ENCODE measurements around the gene ADISSP. TPM values are rescaled to one million over a fixed set of nuclear protein-coding genes. Genes with fewer than 3 reads are reported as not detected.

ADISSP gene
- total and polyA plus RNA-seq, 2 experiments from 2014 or later, result 86.6 to 126 TPM

DNA sequence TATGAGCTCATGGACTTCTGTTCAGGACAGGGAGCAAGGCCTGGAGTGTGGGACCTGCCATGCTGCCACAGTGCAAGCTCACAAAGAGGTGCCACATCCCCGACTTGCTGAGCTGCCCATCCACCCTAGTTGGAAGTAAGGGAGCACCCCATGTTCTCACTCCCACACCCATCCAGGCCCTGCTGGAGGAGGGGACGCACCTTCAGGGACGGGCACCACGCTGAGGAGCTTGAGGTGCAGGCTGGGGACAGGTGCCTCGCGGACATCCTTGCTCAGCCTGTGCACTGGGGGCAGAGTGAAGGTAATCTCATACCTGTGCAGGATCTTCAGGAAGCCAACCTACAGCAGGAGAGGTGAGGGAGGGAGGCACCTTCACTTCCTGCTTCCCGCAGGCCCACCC is 12.3 kb downstream of the ADISSP start (continued):
- no peak for TF ChIP-seq EZH2 (IDR thresholded peaks at IDR 0.05; ENCODE audit: low read depth, unreplicated experiment)
- no peak for TF ChIP-seq NANOG (IDR thresholded peaks at IDR 0.05; ENCODE audit: borderline replicate concordance)
- TF ChIP-seq POLR2AphosphoS5 (IDR thresholded peaks at IDR 0.05; ENCODE audit: low read depth), result no peak
- TF ChIP-seq JUNB (IDR thresholded peaks at IDR 0.05; ENCODE audit: unreplicated experiment), result no peak
- TF ChIP-seq, protein P1, sequence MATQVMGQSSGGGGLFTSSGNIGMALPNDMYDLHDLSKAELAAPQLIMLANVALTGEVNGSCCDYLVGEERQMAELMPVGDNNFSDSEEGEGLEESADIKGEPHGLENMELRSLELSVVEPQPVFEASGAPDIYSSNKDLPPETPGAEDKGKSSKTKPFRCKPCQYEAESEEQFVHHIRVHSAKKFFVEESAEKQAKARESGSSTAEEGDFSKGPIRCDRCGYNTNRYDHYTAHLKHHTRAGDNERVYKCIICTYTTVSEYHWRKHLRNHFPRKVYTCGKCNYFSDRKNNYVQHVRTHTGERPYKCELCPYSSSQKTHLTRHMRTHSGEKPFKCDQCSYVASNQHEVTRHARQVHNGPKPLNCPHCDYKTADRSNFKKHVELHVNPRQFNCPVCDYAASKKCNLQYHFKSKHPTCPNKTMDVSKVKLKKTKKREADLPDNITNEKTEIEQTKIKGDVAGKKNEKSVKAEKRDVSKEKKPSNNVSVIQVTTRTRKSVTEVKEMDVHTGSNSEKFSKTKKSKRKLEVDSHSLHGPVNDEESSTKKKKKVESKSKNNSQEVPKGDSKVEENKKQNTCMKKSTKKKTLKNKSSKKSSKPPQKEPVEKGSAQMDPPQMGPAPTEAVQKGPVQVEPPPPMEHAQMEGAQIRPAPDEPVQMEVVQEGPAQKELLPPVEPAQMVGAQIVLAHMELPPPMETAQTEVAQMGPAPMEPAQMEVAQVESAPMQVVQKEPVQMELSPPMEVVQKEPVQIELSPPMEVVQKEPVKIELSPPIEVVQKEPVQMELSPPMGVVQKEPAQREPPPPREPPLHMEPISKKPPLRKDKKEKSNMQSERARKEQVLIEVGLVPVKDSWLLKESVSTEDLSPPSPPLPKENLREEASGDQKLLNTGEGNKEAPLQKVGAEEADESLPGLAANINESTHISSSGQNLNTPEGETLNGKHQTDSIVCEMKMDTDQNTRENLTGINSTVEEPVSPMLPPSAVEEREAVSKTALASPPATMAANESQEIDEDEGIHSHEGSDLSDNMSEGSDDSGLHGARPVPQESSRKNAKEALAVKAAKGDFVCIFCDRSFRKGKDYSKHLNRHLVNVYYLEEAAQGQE (IDR thresholded peaks at IDR 0.05; ENCODE audit: unreplicated experiment), result no peak
- no peak for TF ChIP-seq ZNF114 (CRISPR knock-in tag; IDR thresholded peaks at IDR 0.05)
- TF ChIP-seq, protein P2, sequence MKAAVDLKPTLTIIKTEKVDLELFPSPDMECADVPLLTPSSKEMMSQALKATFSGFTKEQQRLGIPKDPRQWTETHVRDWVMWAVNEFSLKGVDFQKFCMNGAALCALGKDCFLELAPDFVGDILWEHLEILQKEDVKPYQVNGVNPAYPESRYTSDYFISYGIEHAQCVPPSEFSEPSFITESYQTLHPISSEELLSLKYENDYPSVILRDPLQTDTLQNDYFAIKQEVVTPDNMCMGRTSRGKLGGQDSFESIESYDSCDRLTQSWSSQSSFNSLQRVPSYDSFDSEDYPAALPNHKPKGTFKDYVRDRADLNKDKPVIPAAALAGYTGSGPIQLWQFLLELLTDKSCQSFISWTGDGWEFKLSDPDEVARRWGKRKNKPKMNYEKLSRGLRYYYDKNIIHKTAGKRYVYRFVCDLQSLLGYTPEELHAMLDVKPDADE (IDR thresholded peaks at IDR 0.05), result no peak
- TF ChIP-seq, protein P3, sequence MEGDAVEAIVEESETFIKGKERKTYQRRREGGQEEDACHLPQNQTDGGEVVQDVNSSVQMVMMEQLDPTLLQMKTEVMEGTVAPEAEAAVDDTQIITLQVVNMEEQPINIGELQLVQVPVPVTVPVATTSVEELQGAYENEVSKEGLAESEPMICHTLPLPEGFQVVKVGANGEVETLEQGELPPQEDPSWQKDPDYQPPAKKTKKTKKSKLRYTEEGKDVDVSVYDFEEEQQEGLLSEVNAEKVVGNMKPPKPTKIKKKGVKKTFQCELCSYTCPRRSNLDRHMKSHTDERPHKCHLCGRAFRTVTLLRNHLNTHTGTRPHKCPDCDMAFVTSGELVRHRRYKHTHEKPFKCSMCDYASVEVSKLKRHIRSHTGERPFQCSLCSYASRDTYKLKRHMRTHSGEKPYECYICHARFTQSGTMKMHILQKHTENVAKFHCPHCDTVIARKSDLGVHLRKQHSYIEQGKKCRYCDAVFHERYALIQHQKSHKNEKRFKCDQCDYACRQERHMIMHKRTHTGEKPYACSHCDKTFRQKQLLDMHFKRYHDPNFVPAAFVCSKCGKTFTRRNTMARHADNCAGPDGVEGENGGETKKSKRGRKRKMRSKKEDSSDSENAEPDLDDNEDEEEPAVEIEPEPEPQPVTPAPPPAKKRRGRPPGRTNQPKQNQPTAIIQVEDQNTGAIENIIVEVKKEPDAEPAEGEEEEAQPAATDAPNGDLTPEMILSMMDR (conservative IDR thresholded peaks at IDR 0.05; ENCODE audit: low read depth in 2 of 2), result no peak
- TF ChIP-seq EZH2phosphoT487 (IDR thresholded peaks at IDR 0.05; ENCODE audit: unreplicated experiment), result no peak
- no peak for TF ChIP-seq ZNF331 (CRISPR knock-in tag; IDR thresholded peaks at IDR 0.05; ENCODE audit: low read depth)
- TF ChIP-seq STAT1 (IDR thresholded peaks at IDR 0.05; ENCODE audit: unreplicated experiment), result no peak

DNA sequence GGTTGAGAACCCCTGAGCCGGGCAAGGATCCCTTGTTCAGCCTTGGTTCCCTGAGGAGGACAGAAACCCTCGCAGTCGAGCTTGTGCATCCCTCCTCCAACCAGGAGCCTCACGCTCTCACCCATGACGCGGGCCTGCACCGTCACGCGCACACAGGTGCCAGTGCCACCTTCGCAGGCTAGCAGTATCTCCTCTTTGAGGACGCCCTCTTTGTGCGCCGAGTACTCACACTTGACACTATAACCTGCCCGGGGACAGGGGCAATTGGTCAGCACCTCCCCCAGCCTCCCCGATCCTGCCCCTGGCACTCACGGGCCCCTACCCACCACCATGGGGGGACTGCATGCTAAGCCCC is 13.3 kb downstream of the ADISSP start:
- no peak for ATAC-seq
- peaks cover 4% of the 10 kb centered on the region; the same call in 1 of the 3 replicates for H3K9me3 Mint-ChIP-seq
- no peak overlapping the region for H3K4me3 Mint-ChIP-seq
- peaks cover 15% of the 10 kb centered on the region for H3K4me1 Mint-ChIP-seq
- peaks cover 7% of the 10 kb centered on the region; the same call in 1 of the 2 replicates for H3K36me3 ChIP-seq (ENCODE audit: insufficient read depth)
- no peak overlapping the region for H3K4me3 ChIP-seq
- DNase-seq (ENCODE audit: low spot score), result no peak
- no peak overlapping the region for H2AFZ ChIP-seq
- no peak overlapping the region for H3K27ac Mint-ChIP-seq
- H3K27me3 ChIP-seq (ENCODE audit: insufficient read depth), result peaks cover 20% of the 10 kb centered on the region
- H3F3A ChIP-seq (replicated peaks; ENCODE audit: low read depth), result peaks cover 14% of the 10 kb centered on the region
- no peak overlapping the region for H3K27ac ChIP-seq (ENCODE audit: low read depth)
- H4K20me1 ChIP-seq (replicated peaks; ENCODE audit: insufficient read depth), result peaks cover 17% of the 10 kb centered on the region
- H3K4me2 ChIP-seq, result no peak overlapping the region
- peaks cover 15% of the 10 kb centered on the region for H3K36me3 Mint-ChIP-seq (ENCODE audit: low read depth)
- no peaks in the 10 kb centered on the region for H3K79me2 ChIP-seq (replicated peaks; ENCODE audit: insufficient read depth)
- H3K9me2 ChIP-seq (ENCODE audit: insufficient read depth), result no peaks in the 10 kb centered on the region
- H3K27me3 Mint-ChIP-seq (ENCODE audit: insufficient read depth, low read depth, poor library complexity), result peaks cover 32% of the 10 kb centered on the region
- peaks cover 12% of the 10 kb centered on the region; the same call in 1 of the 2 replicates for H3K4me1 ChIP-seq (ENCODE audit: insufficient read depth)
- no peak for TF ChIP-seq EZH2 (IDR thresholded peaks at IDR 0.05; ENCODE audit: low read depth, unreplicated experiment)
- TF ChIP-seq STAT1 (IDR thresholded peaks at IDR 0.05; ENCODE audit: unreplicated experiment), result no peak
- TF ChIP-seq, protein P3 (conservative IDR thresholded peaks at IDR 0.05; ENCODE audit: low read depth in 2 of 2), result no peak
- no peak for TF ChIP-seq JUNB (IDR thresholded peaks at IDR 0.05; ENCODE audit: unreplicated experiment)
- no peak for TF ChIP-seq NANOG (IDR thresholded peaks at IDR 0.05; ENCODE audit: borderline replicate concordance)

Measured in GM23338 (cell line).